ENCODE data around the gene ERI3.

Gene ERI3

DNA sequence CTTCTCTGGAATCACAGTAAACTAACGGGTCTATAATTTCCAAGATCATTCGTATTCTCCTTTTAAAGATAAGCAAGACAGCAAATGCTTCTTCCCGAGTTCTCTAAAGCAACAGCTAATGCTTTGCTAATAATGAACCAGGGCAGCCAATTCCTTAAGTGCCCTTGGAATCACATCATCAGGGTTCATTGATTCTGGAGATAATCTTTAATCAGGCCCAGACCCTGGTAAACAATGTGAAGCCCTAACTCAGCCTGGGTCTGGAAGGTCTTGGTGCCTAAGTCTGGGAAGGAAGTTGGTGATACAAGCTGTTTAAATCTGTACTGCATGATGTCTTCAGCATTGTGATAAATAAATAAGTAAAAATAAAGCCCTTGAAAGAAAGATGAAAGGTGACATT lies 18.4 kb downstream of the ERI3 start:
- peaks cover 19% of the 10 kb centered on the region for H3K36me3 ChIP-seq (replicated peaks)

GRCh38 chr1:44334968-44335367 lies 20.1 kb downstream of the ERI3 start:
- Histone ChIP-seq H3K9me3 (peaks cover 3% of the 10 kb centered on the region; the same call in 1 of the 2 replicates), H3K4me1 (no peaks in the 10 kb centered on the region), H3K27me3 (ENCODE audit: low read depth) (no peaks in the 10 kb centered on the region), H3K4me3 (no peak overlapping the region), H3K36me3 (replicated peaks) (peaks cover 22% of the 10 kb centered on the region)
- in situ Hi-C loops (cut with MboI; ENCODE audit: low sequenced_read_pairs): no loop called here
- DNase-seq (ENCODE audit: low spot score in 2 of 2): no peak

More for the DNA sequence above, 18.4 kb downstream of the ERI3 start:
- DNase-seq (ENCODE audit: low spot score in 2 of 2): no peak
- Histone ChIP-seq H3K4me3 (no peak overlapping the region), H3K4me1 (no peaks in the 10 kb centered on the region), H3K9me3 (peaks cover 3% of the 10 kb centered on the region; the same call in 1 of the 2 replicates), H3K27me3 (ENCODE audit: low read depth) (no peaks in the 10 kb centered on the region)
- in situ Hi-C loops (cut with MboI; ENCODE audit: low sequenced_read_pairs): no loop called here

DNA sequence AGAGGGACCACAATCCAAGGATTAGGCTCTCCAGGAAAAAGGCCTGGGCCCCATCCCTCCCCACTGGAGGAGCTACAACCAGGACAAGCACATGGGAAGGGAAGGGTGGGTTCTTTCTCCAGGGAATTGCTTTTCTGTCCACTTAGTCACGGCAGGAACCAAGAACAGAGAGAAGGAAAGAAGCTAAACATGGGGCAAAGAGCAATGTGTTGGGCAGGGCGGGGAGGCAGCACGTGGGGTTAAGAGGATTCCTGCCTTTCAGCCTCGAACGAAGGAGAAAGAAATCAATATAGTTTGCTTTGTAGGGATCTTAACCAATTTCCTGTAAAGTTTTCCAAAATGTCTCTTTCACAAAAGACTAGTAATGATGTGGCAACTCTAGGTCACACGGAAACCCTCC lies 21.7 kb downstream of the ERI3 start:
- H3K36me3 ChIP-seq (replicated peaks): peaks cover 16% of the 10 kb centered on the region
- in situ Hi-C loops (cut with MboI; ENCODE audit: low sequenced_read_pairs): no loop called here
- H3K27me3 ChIP-seq (ENCODE audit: low read depth): no peaks in the 10 kb centered on the region
- H3K4me3 ChIP-seq: no peak overlapping the region
- H3K9me3 ChIP-seq: peaks cover 1% of the 10 kb centered on the region; the same call in 1 of the 2 replicates
- DNase-seq (ENCODE audit: low spot score in 2 of 2): no peak
- peaks cover 8% of the 10 kb centered on the region for H3K4me1 ChIP-seq

- Histone ChIP-seq H3K27me3 (ENCODE audit: low read depth) (no peaks in the 10 kb centered on the region), H3K4me3 (no peak overlapping the region), H3K4me1 (peaks cover 16% of the 10 kb centered on the region), H3K9me3 (no peaks in the 10 kb centered on the region), H3K36me3 (replicated peaks) (peaks cover 14% of the 10 kb centered on the region; the same call in 1 of the 2 replicates)
- DNase-seq (ENCODE audit: low spot score in 2 of 2): no peak
- in situ Hi-C loops (cut with MboI; ENCODE audit: low sequenced_read_pairs): no loop called here
These were observed 22.6 kb downstream of the ERI3 start for GRCh38 chr1:44332505-44332904.

DNA sequence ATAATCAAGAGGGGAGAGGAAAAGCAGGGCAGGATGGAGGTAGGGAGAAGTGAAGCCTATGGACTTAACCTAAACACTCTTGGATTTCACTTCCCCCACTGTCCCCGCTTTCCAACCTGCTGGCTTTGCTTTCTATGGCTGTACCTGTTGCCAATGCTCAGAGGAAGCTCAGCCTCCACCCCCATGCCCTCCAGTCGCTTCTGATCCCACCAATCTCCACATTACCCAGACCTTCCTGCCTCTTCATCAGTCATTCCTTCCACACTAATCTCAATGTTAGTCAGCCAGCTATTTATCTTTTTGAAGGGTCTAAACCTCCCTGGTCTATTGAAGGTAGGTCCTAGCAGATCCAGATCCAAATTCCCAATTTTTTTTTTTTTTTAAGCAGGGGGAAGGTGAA lies 24.1 kb downstream of the ERI3 start:
- no peaks in the 10 kb centered on the region for H3K9me3 ChIP-seq
- in situ Hi-C loops (cut with MboI; ENCODE audit: low sequenced_read_pairs): no loop called here
- no peak overlapping the region for H3K4me3 ChIP-seq
- peaks cover 17% of the 10 kb centered on the region for H3K4me1 ChIP-seq
- peaks cover 9% of the 10 kb centered on the region; the same call in 1 of the 2 replicates for H3K36me3 ChIP-seq (replicated peaks)
- H3K27me3 ChIP-seq (ENCODE audit: low read depth): no peaks in the 10 kb centered on the region
- DNase-seq (ENCODE audit: low spot score in 2 of 2): no peak

- H3K4me3 ChIP-seq: no peak overlapping the region
- H3K27me3 ChIP-seq (ENCODE audit: low read depth): no peaks in the 10 kb centered on the region
- DNase-seq (ENCODE audit: low spot score in 2 of 2): no peak
- in situ Hi-C loops (cut with MboI; ENCODE audit: low sequenced_read_pairs): no loop called here
- no peaks in the 10 kb centered on the region for H3K9me3 ChIP-seq
- H3K4me1 ChIP-seq: peaks cover 17% of the 10 kb centered on the region
- peaks cover 7% of the 10 kb centered on the region; the same call in 1 of the 2 replicates for H3K36me3 ChIP-seq (replicated peaks)
These were observed 26.2 kb downstream of the ERI3 start for GRCh38 chr1:44328671-44329416.

- Histone ChIP-seq H3K36me3 (replicated peaks) (peaks cover 7% of the 10 kb centered on the region; the same call in 1 of the 2 replicates), H3K27me3 (ENCODE audit: low read depth) (no peaks in the 10 kb centered on the region), H3K4me3 (no peak overlapping the region), H3K4me1 (peaks cover 17% of the 10 kb centered on the region), H3K9me3 (no peaks in the 10 kb centered on the region)
- in situ Hi-C loops (cut with MboI; ENCODE audit: low sequenced_read_pairs): no loop called here
- DNase-seq (ENCODE audit: low spot score in 2 of 2): peak; percentile 83 to 92
These were observed 27.2 kb downstream of the ERI3 start for GRCh38 chr1:44327679-44328491.

- H3K27me3 ChIP-seq (ENCODE audit: low read depth): no peaks in the 10 kb centered on the region
- no peaks in the 10 kb centered on the region for H3K9me3 ChIP-seq
- DNase-seq (ENCODE audit: low spot score in 2 of 2): no peak
- in situ Hi-C loops (cut with MboI; ENCODE audit: low sequenced_read_pairs): no loop called here
- H3K4me3 ChIP-seq: no peak overlapping the region
- H3K36me3 ChIP-seq (replicated peaks): peaks cover 6% of the 10 kb centered on the region; the same call in 1 of the 2 replicates
- H3K4me1 ChIP-seq: peaks cover 17% of the 10 kb centered on the region
These were observed 28.1 kb downstream of the ERI3 start for GRCh38 chr1:44326821-44327465.

DNA sequence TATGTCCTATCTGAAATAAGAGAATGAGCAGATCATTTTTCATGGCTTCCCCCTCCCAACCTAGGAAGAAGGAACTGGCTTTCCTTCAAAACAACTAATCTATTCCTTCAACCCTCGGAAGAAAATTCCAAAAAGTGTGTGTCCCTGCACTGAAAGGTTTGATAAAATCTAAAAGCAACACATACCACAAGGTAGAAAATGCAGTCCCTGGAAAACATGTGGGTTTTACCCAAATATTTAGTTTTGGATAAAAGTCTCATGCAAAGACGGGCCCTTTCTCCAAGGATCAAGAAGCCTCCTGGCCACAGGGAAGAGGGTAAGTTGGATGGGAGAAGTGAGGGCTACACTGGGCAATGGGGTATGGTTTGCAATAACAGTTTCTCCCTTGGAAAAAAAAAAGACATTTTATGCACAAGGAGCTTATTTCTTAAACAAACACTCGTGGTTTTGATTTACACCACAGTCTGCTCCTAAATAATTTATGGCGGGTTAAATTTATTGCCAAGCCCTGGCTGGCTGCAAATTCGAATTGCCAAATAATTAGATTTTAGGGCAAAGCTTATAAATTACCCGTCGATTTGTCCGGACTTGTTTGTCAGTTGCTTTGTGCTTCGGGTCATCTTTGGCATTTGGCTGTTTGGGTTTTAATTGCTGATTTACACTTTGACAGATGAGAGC lies 28.9 kb downstream of the ERI3 start:
- Histone ChIP-seq H3K36me3 (replicated peaks) (no peaks in the 10 kb centered on the region; the same call in 1 of the 2 replicates), H3K4me3 (no peak overlapping the region), H3K9me3 (no peaks in the 10 kb centered on the region), H3K4me1 (peaks cover 17% of the 10 kb centered on the region), H3K27me3 (ENCODE audit: low read depth) (no peaks in the 10 kb centered on the region)
- DNase-seq (ENCODE audit: low spot score in 2 of 2): no peak
- in situ Hi-C loops (cut with MboI; ENCODE audit: low sequenced_read_pairs): no loop called here

- no peaks in the 10 kb centered on the region for H3K27me3 ChIP-seq (ENCODE audit: low read depth)
- H3K9me3 ChIP-seq: no peaks in the 10 kb centered on the region
- peaks cover 15% of the 10 kb centered on the region for H3K4me1 ChIP-seq
- H3K4me3 ChIP-seq: no peak overlapping the region
- DNase-seq (ENCODE audit: low spot score in 2 of 2): no peak
- in situ Hi-C loops (cut with MboI; ENCODE audit: low sequenced_read_pairs): no loop called here
- H3K36me3 ChIP-seq (replicated peaks): peaks cover 6% of the 10 kb centered on the region
These were observed 31.1 kb downstream of the ERI3 start for GRCh38 chr1:44323947-44324346.

DNA sequence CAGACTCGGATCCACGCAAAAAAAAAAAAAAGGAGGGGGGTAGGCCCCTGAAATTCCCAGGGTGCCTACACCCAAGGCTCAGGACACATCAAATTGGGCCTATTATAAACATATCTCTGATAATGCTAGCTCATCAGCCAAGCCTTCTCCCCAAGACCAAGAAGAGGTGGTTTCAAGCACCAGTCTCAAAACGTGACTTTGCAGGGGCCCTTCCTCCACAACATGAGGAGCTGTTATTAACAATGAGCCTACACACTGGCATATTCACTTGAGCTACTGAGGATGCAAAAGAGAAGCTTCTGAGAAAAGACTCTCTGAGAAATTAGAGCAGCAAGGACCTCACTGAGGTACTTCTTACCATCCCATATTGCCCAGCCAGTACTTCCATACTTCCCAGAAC lies 32.7 kb downstream of the ERI3 start:
- Histone ChIP-seq H3K36me3 (replicated peaks) (peaks cover 13% of the 10 kb centered on the region), H3K4me1 (peaks cover 9% of the 10 kb centered on the region), H3K9me3 (no peaks in the 10 kb centered on the region), H3K4me3 (no peak overlapping the region), H3K27me3 (ENCODE audit: low read depth) (no peaks in the 10 kb centered on the region)
- no peak for DNase-seq (ENCODE audit: low spot score in 2 of 2)
- in situ Hi-C loops (cut with MboI; ENCODE audit: low sequenced_read_pairs): no loop called here

DNA sequence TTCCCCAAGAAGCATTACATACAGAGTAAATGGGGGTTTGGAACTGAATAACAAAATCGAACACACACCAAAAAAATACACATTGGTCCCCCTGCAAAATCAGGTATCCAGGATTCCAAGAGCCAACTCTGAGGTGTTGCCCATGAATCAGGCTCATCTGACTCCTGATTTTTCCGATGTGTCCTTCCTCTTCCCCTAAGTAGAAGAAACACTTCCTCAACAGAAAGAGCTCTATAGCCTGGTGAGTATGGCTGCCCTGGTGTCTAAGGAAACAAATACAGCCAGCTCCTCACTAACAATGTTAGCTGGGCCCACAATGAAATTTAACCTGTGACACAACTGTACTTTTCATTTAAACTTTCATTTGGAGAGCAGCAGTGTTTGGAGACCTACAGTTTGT lies 33.6 kb downstream of the ERI3 start:
- DNase-seq (ENCODE audit: low spot score in 2 of 2): no peak
- Histone ChIP-seq H3K27me3 (ENCODE audit: low read depth) (no peaks in the 10 kb centered on the region), H3K4me3 (no peak overlapping the region), H3K9me3 (no peaks in the 10 kb centered on the region), H3K36me3 (replicated peaks) (peaks cover 19% of the 10 kb centered on the region), H3K4me1 (peaks cover 18% of the 10 kb centered on the region)
- in situ Hi-C loops (cut with MboI; ENCODE audit: low sequenced_read_pairs): no loop called here
